Colon (tissue), 2 donors: Measurements from ENCODE around the gene AGMO.
"Not testable (repeated sequence)": the region's sequence is repeated elsewhere in the genome, so short reads cannot be mapped to it uniquely, and the experiment has no call there.

Experiments used
- FAIRE-seq: peaks from 2 replicates; lab custom pipeline; 2012; peaks lifted over from hg19 to GRCh38; lab: Jason Lieb, UNC
- donor health status: control.
- donor health status: control.

AGMO gene

GRCh38 chr7:15559416-15559928 lies 2.3 kb downstream of the AGMO start:
- FAIRE-seq = no peak

DNA sequence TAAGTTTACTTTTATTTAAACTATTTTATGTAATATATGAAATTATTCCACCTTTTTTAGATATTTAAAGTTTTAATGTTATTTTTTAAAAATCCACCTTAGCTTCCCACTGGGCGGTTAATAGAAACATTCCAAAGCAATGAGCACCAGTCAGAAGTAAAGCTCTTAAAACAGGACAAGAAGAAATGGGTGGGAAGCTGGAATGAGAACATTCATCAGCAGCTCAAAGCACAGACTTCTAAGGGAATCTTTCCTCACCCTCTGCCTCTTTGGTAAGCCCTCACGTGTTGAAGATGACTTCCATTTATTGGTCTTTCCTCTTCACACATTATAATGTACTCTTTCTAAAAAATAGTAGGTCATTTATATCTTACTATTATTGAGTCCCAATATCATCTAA lies 3.1 kb downstream of the AGMO start:
- no peak for FAIRE-seq

GRCh38 chr7:15557686-15558085 lies 4.1 kb downstream of the AGMO start:
- no peak for FAIRE-seq

DNA sequence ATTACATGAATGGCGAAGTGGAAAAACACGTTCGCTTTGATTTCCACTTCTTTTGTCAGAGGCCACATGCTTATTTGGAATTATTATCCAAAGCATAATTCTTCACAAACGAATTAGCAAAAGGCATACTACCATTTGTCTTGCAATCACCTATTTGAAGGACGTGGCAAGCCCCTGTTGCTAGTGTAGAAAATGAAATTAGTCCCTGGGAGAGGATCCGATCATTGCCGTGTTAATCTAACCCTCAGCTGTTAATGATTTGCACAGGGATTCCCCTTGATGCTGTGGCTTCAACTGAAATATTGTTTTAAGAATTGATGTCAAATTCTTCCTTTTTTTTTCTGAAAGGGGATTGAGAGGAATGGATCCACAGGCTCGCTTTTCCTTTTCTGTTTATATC lies 4.6 kb downstream of the AGMO start:
- FAIRE-seq = no peak

GRCh38 chr7:15556339-15557105 lies 5.3 kb downstream of the AGMO start:
- FAIRE-seq = no peak

GRCh38 chr7:15555381-15555859 lies 6.4 kb downstream of the AGMO start:
- no peak for FAIRE-seq

DNA sequence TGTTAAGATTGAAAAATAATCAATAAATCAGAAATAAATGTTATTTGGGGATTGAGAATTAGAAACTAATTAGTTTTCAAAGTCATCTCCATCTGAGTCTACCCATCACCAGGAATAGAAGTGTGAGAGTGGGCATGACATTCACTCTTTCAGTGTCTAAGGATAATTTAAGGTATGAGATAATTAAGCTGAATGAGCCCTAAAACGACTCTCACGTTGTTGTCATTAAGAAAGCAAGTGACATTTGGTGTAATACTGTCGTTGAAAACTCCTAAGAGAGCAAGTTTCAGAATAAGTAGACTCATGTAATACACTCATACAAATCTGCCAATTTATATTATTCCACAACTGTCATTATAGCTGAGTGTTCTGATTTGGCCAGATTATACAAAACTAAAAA lies 7.1 kb downstream of the AGMO start:
- FAIRE-seq = no peak

GRCh38 chr7:15554081-15554480 lies 7.7 kb downstream of the AGMO start:
- FAIRE-seq = no peak

DNA sequence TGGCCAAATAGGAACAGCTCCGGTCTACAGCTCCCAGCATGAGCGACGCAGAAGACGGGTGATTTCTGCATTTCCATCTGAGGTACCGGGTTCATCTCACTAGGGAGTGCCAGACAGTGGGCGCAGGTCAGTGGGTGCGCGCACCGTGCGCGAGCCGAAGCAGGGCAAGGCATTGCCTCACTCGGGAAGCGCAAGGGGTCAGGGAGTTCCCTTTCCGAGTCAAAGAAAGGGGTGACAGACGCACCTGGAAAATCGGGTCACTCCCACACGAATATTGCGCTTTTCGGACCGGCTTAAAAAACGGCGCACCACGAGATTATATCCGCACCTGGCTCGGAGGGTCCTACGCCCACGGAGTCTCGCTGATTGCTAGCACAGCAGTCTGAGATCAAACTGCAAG lies 14.5 kb downstream of the AGMO start:
- not testable (repeated sequence) for FAIRE-seq

- FAIRE-seq = no peak
These were observed 15.5 kb downstream of the AGMO start for GRCh38 chr7:15546272-15546792.

DNA sequence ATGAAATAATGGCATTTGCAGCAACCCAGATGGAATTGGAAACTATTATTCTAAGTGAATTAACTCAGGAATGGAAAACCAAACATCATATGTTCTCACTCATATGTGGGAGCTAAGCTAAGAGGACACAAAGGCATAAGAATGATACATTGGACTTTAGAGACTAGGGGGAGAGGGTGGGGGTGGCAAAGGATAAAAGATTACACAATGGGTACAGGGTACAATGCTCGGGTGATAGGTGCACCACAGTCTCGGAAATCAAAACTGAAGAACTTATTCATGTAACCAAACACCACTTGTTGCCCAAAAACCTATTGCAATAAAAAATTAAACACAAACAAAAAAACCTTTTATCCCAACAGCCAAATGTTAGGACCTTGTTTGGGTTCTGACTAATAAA lies 17.8 kb downstream of the AGMO start:
- no peak for FAIRE-seq

- FAIRE-seq = no peak
These were observed 18.6 kb downstream of the AGMO start for GRCh38 chr7:15543256-15543655.

DNA sequence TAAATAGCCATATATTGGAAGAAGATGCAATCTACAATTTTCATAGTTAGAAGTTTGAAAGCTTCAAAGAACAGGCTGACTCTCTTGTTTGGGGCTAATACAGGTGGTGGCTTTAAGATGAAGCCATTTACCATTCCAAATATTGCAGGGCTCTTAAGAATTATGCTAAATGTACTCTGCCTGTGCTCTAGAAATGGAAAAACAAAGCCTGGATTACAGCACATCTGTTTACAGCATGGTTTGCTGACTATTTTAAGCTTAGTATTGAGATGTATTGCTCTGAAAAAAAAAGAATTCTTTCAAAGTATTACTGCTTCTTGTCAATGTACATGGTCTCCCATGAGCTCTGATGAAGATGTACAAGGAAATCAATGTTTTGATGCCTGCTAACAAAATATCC lies 34.2 kb downstream of the AGMO start:
- FAIRE-seq = no peak

- FAIRE-seq = no peak
These were observed 36.1 kb downstream of the AGMO start for GRCh38 chr7:15525652-15526263.

GRCh38 chr7:15524077-15524476 lies 37.7 kb downstream of the AGMO start:
- peak; percentile 87 for FAIRE-seq

DNA sequence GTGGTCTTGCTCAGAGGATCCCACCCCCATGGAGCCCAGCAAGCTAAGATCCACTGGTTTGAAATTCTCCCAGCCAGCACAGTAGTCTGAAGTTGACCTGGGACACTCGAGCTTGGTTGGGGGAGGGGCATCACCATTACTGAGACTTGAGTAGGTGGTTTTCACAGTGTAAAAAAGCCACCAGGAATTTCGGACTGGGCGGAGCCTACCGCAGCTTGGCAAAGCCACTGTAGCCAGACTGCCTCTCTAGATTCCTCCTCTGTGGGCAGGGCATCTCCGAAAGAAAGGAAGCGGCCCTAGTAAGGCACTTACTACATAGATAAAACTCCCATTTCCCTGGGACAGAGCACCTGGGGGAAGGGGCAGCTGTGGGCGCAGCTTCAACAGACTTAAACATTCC lies 44.0 kb downstream of the AGMO start:
- not testable (repeated sequence) for FAIRE-seq

DNA sequence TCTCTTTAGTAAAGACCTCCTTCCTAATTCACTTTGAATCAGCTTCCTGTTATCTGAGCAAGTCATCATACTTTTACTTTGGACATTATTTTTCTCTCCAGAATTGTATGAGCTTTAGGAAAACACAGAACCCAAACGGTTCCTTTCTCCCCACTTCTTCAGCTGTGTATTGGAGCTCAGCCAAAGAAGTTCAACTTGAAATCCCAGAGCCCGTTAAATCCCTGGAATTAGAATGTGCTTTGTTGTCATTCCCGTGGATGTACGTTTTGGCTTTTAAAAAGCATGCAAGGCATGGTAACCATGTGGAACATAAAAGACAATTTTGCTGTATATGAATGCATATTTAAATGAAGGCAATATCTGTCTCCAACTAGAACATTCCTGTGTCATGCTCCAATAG lies 46.6 kb downstream of the AGMO start:
- FAIRE-seq = no peak

- no peak for FAIRE-seq
These were observed 53.6 kb downstream of the AGMO start for GRCh38 chr7:15508258-15508657.

DNA sequence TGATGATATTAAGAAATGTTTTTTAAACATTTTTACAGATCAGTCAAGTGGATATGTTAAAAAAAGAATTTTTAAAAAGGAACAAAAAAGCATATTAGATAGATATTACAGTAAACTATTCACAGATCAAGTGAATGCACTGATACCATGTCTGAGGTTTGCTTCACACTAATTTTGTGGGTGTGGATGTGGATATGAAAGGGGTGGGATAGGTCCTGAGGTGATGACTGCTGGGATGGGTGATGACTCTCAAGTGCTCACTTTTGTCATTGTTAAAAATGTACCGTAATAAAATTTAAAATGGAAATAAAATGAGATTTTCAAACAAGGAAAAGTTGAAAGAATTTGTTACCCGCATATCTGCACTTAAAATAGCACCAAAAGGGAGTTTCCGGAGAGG lies 54.1 kb downstream of the AGMO start:
- FAIRE-seq = no peak

GRCh38 chr7:15507171-15507570 lies 54.6 kb downstream of the AGMO start:
- no peak for FAIRE-seq

GRCh38 chr7:15505761-15506160 lies 56.1 kb downstream of the AGMO start:
- FAIRE-seq = peak; percentile 64

- no peak for FAIRE-seq
These were observed 57.5 kb downstream of the AGMO start for GRCh38 chr7:15504351-15504750.

GRCh38 chr7:15503603-15504290 lies 58.1 kb downstream of the AGMO start:
- FAIRE-seq = peak; percentile 10
